Natural killer cell (primary cell): ENCODE data around the gene PCSK5. TPM values are rescaled to one million over a fixed set of nuclear protein-coding genes. Genes with fewer than 3 reads are reported as not detected.

Experiments used
- ATAC-seq, 3 donors: fragments of 150-1000 bp in 2 of 3; fragments of 200-7000 bp in 1 of 3; cut with Tn5 transposase; 1 replicate in 1 of 3; 2 replicates in 2 of 3; pipeline ENCODE4 v1.10.0; 2021; ENCODE audit warnings: mild to moderate bottlenecking in 2 of 3, moderate library complexity in 2 of 3
- DNase-seq, 2 donors: peaks; one replicate each; pipeline versions ENCODE4 v3.0.0 to v3.0.0-alpha.2; 2013 to 2021; ENCODE audit warnings: mixed read lengths in 1 of 2
- H3K27ac ChIP-seq: one replicate; pipeline ENCODE4 v1.5.1; 2013; ENCODE audit warnings: mild to moderate bottlenecking, low read length
- H3K27me3 ChIP-seq: one replicate; pipeline ENCODE4 v1.6.1; 2013; ENCODE audit warnings: low read length; ENCODE audit not compliant: control insufficient read depth, insufficient read depth
- H3K36me3 ChIP-seq: one replicate; pipeline ENCODE4 v1.6.1; 2013; ENCODE audit warnings: low read length; ENCODE audit not compliant: control insufficient read depth, insufficient read depth
- H3K4me1 ChIP-seq: one replicate; pipeline ENCODE4 v1.6.1; 2013; ENCODE audit warnings: low read length; ENCODE audit not compliant: control insufficient read depth, insufficient read depth
- H3K4me3 ChIP-seq: one replicate; pipeline ENCODE4 v1.5.1; 2013; ENCODE audit warnings: low read length
- H3K9me3 ChIP-seq: one replicate; pipeline ENCODE4 v1.6.1; 2013; ENCODE audit warnings: low read length; ENCODE audit not compliant: control insufficient read depth, insufficient read depth
- H3K27ac Mint-ChIP-seq, 2 donors: one replicate each; pipeline ENCODE4 v1.8.0; 2022; ENCODE audit warnings: mild to moderate bottlenecking in 2 of 2, mixed read lengths in 2 of 2, moderate library complexity in 1 of 2
- H3K27me3 Mint-ChIP-seq, 2 donors: one replicate each; pipeline ENCODE4 v1.8.0; 2022; ENCODE audit warnings: low read depth in 2 of 2, mixed read lengths in 2 of 2
- H3K36me3 Mint-ChIP-seq: one replicate; pipeline ENCODE4 v1.8.0; 2022; ENCODE audit warnings: mixed read lengths
- H3K4me1 Mint-ChIP-seq, 2 donors: one replicate each; pipeline ENCODE4 v1.8.0; 2022; ENCODE audit warnings: mixed read lengths in 2 of 2
- H3K4me3 Mint-ChIP-seq: one replicate; pipeline ENCODE4 v1.8.0; 2022; ENCODE audit warnings: mild to moderate bottlenecking, moderate library complexity, mixed read lengths
- H3K9me3 Mint-ChIP-seq, 2 donors: one replicate each; pipeline ENCODE4 v1.8.0; 2022; ENCODE audit warnings: mixed read lengths in 2 of 2
- CTCF ChIP-seq: fragments of 200-600 bp; IDR thresholded peaks from one replicate; pipeline ENCODE4 v1.8.0; 2022; ENCODE audit warnings: antibody characterized with exemption
- WGBS: methylation state at CpG from one replicate; pipeline ENCODE4 v1.1.7; 2013; ENCODE audit warnings: missing lambda C conversion rate; ENCODE audit not compliant: insufficient coverage; 5-methylcytosine and 5-hydroxymethylcytosine counted together
- intact Hi-C: fragments of 100-400 bp; cut with micrococcal nuclease; formaldehyde crosslinking; loops from one replicate; pipeline ENCODE4 v1.14.2; 2022
- total RNA-seq, 4 donors: library from RNA; stranded (reverse); fragments of 120-200 nt in 1 of 4; gene quantifications; one replicate each; pipeline versions ENCODE4 v1.2.3 to v1.2.4, GENCODE V29; 2013 to 2022

Gene PCSK5
- total RNA-seq, 3 donors from 2014 or later (not counting 1 experiment from before 2014, with no cell fraction given), result 2.4 to 13.2 (median 5.7) TPM

- 92% methylated on average over 1 of the region's 1 CpG for WGBS
- H3K36me3 Mint-ChIP-seq, result no peaks in the 10 kb centered on the region
- H3K4me1 ChIP-seq, result no peaks in the 10 kb centered on the region
- peaks cover 7% of the 10 kb centered on the region in 2 donors for H3K4me1 Mint-ChIP-seq
- ATAC-seq (no peak), DNase-seq (no peak)
- no peaks in the 10 kb centered on the region for H3K9me3 ChIP-seq
- H3K4me3 Mint-ChIP-seq, result no peak overlapping the region
- H3K27me3 Mint-ChIP-seq, result peaks cover 3 to 10% of the 10 kb centered on the region in 2 donors
- intact Hi-C loops, result no loop called here
- H3K9me3 Mint-ChIP-seq, result no peaks in the 10 kb centered on the region
- no peak for TF ChIP-seq CTCF
- no peak overlapping the region for H3K4me3 ChIP-seq
- H3K27ac ChIP-seq, result no peak overlapping the region
- H3K27ac Mint-ChIP-seq, result no peak overlapping the region
- H3K36me3 ChIP-seq, result no peaks in the 10 kb centered on the region
- no peaks in the 10 kb centered on the region for H3K27me3 ChIP-seq
These were observed 106.7 kb downstream of the PCSK5 start for GRCh38 chr9:75997206-75997605.

GRCh38 chr9:75998096-75998780, 107.8 kb downstream of the PCSK5 start:
- Histone ChIP-seq H3K27ac (no peak overlapping the region), H3K9me3 (no peaks in the 10 kb centered on the region), H3K4me3 (no peak overlapping the region), H3K4me1 (no peaks in the 10 kb centered on the region), H3K27me3 (no peaks in the 10 kb centered on the region), H3K36me3 (no peaks in the 10 kb centered on the region)
- Mint-ChIP-seq H3K27me3 (peaks cover 3 to 10% of the 10 kb centered on the region in 2 donors), H3K9me3 (no peaks in the 10 kb centered on the region), H3K36me3 (no peaks in the 10 kb centered on the region), H3K4me1 (peaks cover 7% of the 10 kb centered on the region in 2 donors), H3K27ac (no peak overlapping the region), H3K4me3 (no peak overlapping the region)
- ATAC-seq, result no peak
- 82% methylated on average over 2 of the region's 4 CpGs for WGBS
- no peak for DNase-seq
- intact Hi-C loops, result no loop called here
- TF ChIP-seq CTCF, result no peak

GRCh38 chr9:76001459-76001858, 111.0 kb downstream of the PCSK5 start:
- intact Hi-C loops, result no loop called here
- 92% methylated on average over 2 of the region's 2 CpGs for WGBS
- no peak overlapping the region for H3K4me3 ChIP-seq
- H3K4me1 ChIP-seq, result no peaks in the 10 kb centered on the region
- Mint-ChIP-seq H3K4me1 (no peaks in the 10 kb centered on the region), H3K36me3 (no peaks in the 10 kb centered on the region), H3K9me3 (no peaks in the 10 kb centered on the region), H3K27me3 (peaks cover 4 to 10% of the 10 kb centered on the region in 2 donors), H3K27ac (no peak overlapping the region), H3K4me3 (no peak overlapping the region)
- H3K9me3 ChIP-seq, result no peaks in the 10 kb centered on the region
- no peak overlapping the region for H3K27ac ChIP-seq
- no peaks in the 10 kb centered on the region for H3K27me3 ChIP-seq
- no peaks in the 10 kb centered on the region for H3K36me3 ChIP-seq
- DNase-seq, result no peak
- ATAC-seq, result no peak
- no peak for TF ChIP-seq CTCF

- intact Hi-C loops, result no loop called here
- Mint-ChIP-seq H3K27ac (no peak overlapping the region), H3K4me1 (peaks cover 3 to 4% of the 10 kb centered on the region in 2 donors), H3K9me3 (no peaks in the 10 kb centered on the region), H3K27me3 (peaks cover 8 to 10% of the 10 kb centered on the region in 2 donors), H3K4me3 (no peak overlapping the region), H3K36me3 (no peaks in the 10 kb centered on the region)
- 87% methylated on average over 4 of the region's 5 CpGs for WGBS
- DNase-seq (no peak), ATAC-seq (no peak)
- H3K4me3 ChIP-seq, result no peak overlapping the region
- no peaks in the 10 kb centered on the region for H3K4me1 ChIP-seq
- H3K27me3 ChIP-seq, result no peaks in the 10 kb centered on the region
- no peaks in the 10 kb centered on the region for H3K36me3 ChIP-seq
- H3K27ac ChIP-seq, result no peak overlapping the region
- no peak for TF ChIP-seq CTCF
- no peaks in the 10 kb centered on the region for H3K9me3 ChIP-seq
These were observed 112.6 kb downstream of the PCSK5 start for GRCh38 chr9:76003041-76003440.
